Measurements from ENCODE around the gene INHA. TPM values are rescaled to one million over a fixed set of nuclear protein-coding genes. Genes with fewer than 3 reads are reported as not detected.

The INHA gene
- total RNA-seq, 1 experiment from 2014 or later = not detected

DNA sequence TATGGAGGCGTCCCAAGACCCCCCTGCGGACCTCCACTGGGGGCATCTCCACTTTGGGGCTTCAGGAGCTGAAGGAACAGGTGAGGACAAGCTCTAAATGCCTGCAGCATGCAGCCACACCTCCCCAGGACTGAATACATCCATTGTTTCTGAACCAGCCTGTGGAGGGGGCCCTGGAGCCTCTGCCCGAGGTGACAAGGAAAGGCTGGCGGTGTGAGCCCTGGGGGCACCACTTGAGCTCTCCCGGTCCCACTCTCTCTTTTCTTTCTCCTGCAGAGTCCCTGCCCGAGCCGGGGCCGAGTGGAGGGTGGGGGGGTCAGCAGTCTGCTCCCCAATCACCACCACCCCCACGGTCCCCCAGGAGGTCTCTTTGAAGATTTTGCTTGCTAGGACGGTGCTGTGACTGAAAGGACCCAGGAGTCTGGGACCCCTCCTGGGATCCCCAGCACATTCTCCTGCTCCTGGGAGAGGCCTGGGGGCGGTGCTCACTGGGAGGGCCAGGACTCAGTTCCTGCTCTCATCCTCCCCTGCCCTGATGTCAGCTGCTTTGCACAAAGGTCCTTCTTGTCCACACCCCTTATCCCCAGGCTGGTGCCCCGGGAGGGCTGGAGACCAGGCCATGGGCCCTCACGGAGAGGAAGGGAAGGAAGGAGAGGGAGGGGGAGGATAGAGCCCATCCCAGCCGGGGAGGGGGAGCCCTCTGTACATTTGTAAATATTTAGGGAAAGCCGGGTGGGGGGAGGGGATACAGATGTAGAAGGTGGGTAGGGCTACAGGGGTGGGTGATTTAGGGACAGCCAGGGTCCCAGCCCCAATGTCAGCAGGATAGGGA lies 34.2 kb upstream of the INHA start:
- Histone ChIP-seq H3K36me3 (ENCODE audit: control insufficient read depth in 1 of 2, insufficient read depth in 2 of 2, low read length in 2 of 2) (peaks cover 0 to 28% of the 10 kb centered on the region in 2 experiments; a peak in 2 of 4 replicates), H3K79me2 (ENCODE audit: insufficient read depth, low read length) (peaks cover 45% of the 10 kb centered on the region), H3K9me2 (ENCODE audit: insufficient read depth) (no peaks in the 10 kb centered on the region), H3K9me3 (ENCODE audit: control insufficient read depth in 1 of 2, insufficient read depth in 1 of 2, low read depth in 1 of 2, low read length in 2 of 2) (no peaks in the 10 kb centered on the region), H2AFZ (ENCODE audit: low read depth, low read length, poor library complexity, severe bottlenecking) (no peak overlapping the region), H3K4me3 (replicated peaks in 1 of 2; ENCODE audit: low read depth in 1 of 2, low read length in 2 of 2) (no peak overlapping the region), H4K20me1 (ENCODE audit: insufficient read depth) (peaks cover 6% of the 10 kb centered on the region; the same call in 1 of the 2 replicates), H3K9ac (ENCODE audit: low read length) (peak overlapping the region; percentile 24), H3K27ac (ENCODE audit: low read depth, low read length) (peak overlapping the region; percentile 49), H3K4me1 (ENCODE audit: control insufficient read depth in 1 of 2, insufficient read depth in 2 of 2, low read length in 2 of 2) (peaks cover 24 to 77% of the 10 kb centered on the region in 2 experiments), H3K27me3 (ENCODE audit: insufficient read depth, low read length) (no peaks in the 10 kb centered on the region), H3K4me2 (ENCODE audit: low read length) (peak overlapping the region; percentile 57)
- ChIA-PET CTCF (interaction anchor here (1.1 kb wide), 1 partner anchor 42 kb away, joined by 3 read pairs; a partner anchor contains a TSS), RAD21 (ENCODE audit: low non-redundant PET in 1 of 2, low total read pairs in 2 of 2, uncharacterized antibody in 2 of 2, unreplicated experiment in 2 of 2) (interaction anchor here in 1 of 2 experiments (0.6 kb wide), 1 partner anchor 85 kb away, joined by 3 read pairs; no protein-coding TSS in a partner anchor), POLR2A (no interaction called here)
- no TSS peak for BruUV-seq (replicated peaks)
- ATAC-seq (peak; percentile 49), DNase-seq (ENCODE audit: low read depth, low spot score) (no peak)
- intact Hi-C loops (cut with micrococcal nuclease) = loop anchor here (10.0 kb wide), 1 partner anchor 363 kb away; the partner anchor contains the start of genes CNPPD1, RETREG2 and SLC23A3
- TF ChIP-seq JUND (IDR thresholded peaks at IDR 0.05) (no peak), EGR1 (IDR thresholded peaks at IDR 0.05; ENCODE audit: low read depth) (no peak), FOSL1 (IDR thresholded peaks at IDR 0.05; ENCODE audit: low read depth) (no peak), ZNF274 (IDR thresholded peaks at IDR 0.05; ENCODE audit: low read depth, low read length) (no peak), POLR2A (IDR thresholded peaks at IDR 0.05; ENCODE audit: borderline replicate concordance, extremely low read depth, insufficient read depth, insufficient read length) (no peak), YY1 (IDR thresholded peaks at IDR 0.05; ENCODE audit: extremely low read depth, insufficient replicate concordance, low read depth, low read length) (no peak), TCF7L2 (IDR thresholded peaks at IDR 0.05; ENCODE audit: borderline replicate concordance, extremely low read depth, insufficient read depth, insufficient read length) (no peak), CEBPB (IDR thresholded peaks at IDR 0.05; ENCODE audit: low read depth) (no peak), SP1 (IDR thresholded peaks at IDR 0.05; ENCODE audit: low read depth) (no peak), SIN3A (IDR thresholded peaks at IDR 0.05; ENCODE audit: low read depth) (no peak), POLR2AphosphoS5 (IDR thresholded peaks at IDR 0.05; ENCODE audit: low read depth, low read length) (peak; percentile 39), RAD21 (IDR thresholded peaks at IDR 0.05; ENCODE audit: low read depth) (no peak)
- TF ChIP-seq, protein P1, sequence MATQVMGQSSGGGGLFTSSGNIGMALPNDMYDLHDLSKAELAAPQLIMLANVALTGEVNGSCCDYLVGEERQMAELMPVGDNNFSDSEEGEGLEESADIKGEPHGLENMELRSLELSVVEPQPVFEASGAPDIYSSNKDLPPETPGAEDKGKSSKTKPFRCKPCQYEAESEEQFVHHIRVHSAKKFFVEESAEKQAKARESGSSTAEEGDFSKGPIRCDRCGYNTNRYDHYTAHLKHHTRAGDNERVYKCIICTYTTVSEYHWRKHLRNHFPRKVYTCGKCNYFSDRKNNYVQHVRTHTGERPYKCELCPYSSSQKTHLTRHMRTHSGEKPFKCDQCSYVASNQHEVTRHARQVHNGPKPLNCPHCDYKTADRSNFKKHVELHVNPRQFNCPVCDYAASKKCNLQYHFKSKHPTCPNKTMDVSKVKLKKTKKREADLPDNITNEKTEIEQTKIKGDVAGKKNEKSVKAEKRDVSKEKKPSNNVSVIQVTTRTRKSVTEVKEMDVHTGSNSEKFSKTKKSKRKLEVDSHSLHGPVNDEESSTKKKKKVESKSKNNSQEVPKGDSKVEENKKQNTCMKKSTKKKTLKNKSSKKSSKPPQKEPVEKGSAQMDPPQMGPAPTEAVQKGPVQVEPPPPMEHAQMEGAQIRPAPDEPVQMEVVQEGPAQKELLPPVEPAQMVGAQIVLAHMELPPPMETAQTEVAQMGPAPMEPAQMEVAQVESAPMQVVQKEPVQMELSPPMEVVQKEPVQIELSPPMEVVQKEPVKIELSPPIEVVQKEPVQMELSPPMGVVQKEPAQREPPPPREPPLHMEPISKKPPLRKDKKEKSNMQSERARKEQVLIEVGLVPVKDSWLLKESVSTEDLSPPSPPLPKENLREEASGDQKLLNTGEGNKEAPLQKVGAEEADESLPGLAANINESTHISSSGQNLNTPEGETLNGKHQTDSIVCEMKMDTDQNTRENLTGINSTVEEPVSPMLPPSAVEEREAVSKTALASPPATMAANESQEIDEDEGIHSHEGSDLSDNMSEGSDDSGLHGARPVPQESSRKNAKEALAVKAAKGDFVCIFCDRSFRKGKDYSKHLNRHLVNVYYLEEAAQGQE (IDR thresholded peaks at IDR 0.05; ENCODE audit: low read depth) = no peak
- TF ChIP-seq, protein P2, sequence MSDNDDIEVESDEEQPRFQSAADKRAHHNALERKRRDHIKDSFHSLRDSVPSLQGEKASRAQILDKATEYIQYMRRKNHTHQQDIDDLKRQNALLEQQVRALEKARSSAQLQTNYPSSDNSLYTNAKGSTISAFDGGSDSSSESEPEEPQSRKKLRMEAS (IDR thresholded peaks at IDR 0.05) = no peak
- TF ChIP-seq, protein P3, sequence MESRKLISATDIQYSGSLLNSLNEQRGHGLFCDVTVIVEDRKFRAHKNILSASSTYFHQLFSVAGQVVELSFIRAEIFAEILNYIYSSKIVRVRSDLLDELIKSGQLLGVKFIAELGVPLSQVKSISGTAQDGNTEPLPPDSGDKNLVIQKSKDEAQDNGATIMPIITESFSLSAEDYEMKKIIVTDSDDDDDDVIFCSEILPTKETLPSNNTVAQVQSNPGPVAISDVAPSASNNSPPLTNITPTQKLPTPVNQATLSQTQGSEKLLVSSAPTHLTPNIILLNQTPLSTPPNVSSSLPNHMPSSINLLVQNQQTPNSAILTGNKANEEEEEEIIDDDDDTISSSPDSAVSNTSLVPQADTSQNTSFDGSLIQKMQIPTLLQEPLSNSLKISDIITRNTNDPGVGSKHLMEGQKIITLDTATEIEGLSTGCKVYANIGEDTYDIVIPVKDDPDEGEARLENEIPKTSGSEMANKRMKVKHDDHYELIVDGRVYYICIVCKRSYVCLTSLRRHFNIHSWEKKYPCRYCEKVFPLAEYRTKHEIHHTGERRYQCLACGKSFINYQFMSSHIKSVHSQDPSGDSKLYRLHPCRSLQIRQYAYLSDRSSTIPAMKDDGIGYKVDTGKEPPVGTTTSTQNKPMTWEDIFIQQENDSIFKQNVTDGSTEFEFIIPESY (IDR thresholded peaks at IDR 0.05; ENCODE audit: extremely low read depth, insufficient replicate concordance, low read length) = no peak
- TF ChIP-seq, protein P4, sequence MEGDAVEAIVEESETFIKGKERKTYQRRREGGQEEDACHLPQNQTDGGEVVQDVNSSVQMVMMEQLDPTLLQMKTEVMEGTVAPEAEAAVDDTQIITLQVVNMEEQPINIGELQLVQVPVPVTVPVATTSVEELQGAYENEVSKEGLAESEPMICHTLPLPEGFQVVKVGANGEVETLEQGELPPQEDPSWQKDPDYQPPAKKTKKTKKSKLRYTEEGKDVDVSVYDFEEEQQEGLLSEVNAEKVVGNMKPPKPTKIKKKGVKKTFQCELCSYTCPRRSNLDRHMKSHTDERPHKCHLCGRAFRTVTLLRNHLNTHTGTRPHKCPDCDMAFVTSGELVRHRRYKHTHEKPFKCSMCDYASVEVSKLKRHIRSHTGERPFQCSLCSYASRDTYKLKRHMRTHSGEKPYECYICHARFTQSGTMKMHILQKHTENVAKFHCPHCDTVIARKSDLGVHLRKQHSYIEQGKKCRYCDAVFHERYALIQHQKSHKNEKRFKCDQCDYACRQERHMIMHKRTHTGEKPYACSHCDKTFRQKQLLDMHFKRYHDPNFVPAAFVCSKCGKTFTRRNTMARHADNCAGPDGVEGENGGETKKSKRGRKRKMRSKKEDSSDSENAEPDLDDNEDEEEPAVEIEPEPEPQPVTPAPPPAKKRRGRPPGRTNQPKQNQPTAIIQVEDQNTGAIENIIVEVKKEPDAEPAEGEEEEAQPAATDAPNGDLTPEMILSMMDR (IDR thresholded peaks at IDR 0.05 in 2 of 3, conservative IDR thresholded peaks at IDR 0.05 in 1 of 3; ENCODE audit: borderline replicate concordance in 1 of 3, insufficient read depth in 1 of 3, low read depth in 2 of 3, low read length in 2 of 3) = peak in 1 of 3 experiments; percentile 23; a peak in 2 of 6 replicates

All from HCT116 (cell line).